ENCODE data around the gene NXT1. TPM values are rescaled to one million over a fixed set of nuclear protein-coding genes. Genes with fewer than 3 reads are reported as not detected.

NXT1 gene
- total and polyA plus RNA-seq, 2 of the 4 experiments (the other 2 are of a cell fraction) = 23.6 to 25.5 TPM

- H3K23ac ChIP-seq (ENCODE audit: low read depth, low read length) = peak overlapping the region; percentile 78
- H3K79me1 ChIP-seq (ENCODE audit: low read depth in 1 of 2, low read length in 2 of 2) = peaks cover 19 to 47% of the 10 kb centered on the region in 2 experiments
- no peak overlapping the region for H3K18ac ChIP-seq (ENCODE audit: low read depth, low read length)
- dilution Hi-C loops (cut with HindIII; ENCODE audit: low sequenced_read_pairs, unreplicated experiment) = no loop called here
- peak overlapping the region; percentile 76 for H3K4me3 ChIP-seq (ENCODE audit: insufficient read depth, low read depth, low read length)
- H3K27ac ChIP-seq (ENCODE audit: insufficient read depth, low read length) = peak overlapping the region; percentile 65
- ChIA-PET POLR2A (ENCODE audit: unreplicated experiment) (interaction anchor here (0.6 kb wide), 1 partner anchor 12 kb away, joined by 3 read pairs; the partner anchor contains the start of gene NXT1), CTCF (no interaction called here)
- in situ Hi-C loops (cut with MboI; ENCODE audit: low sequenced_read_pairs) = no loop called here
- peaks cover 11% of the 10 kb centered on the region for H3K4me1 ChIP-seq (ENCODE audit: control insufficient read depth, insufficient read depth, low read length)
- peak overlapping the region; percentile 29; the same call in 1 of the 2 replicates for H2AK5ac ChIP-seq (ENCODE audit: low read depth, low read length)
- H2BK20ac ChIP-seq (ENCODE audit: low read depth, low read length) = no peak overlapping the region
- H3K9ac ChIP-seq (ENCODE audit: low read depth, low read length) = peak overlapping the region; percentile 79
- no peak overlapping the region for H2BK120ac ChIP-seq (ENCODE audit: low read depth, low read length)
- peak overlapping the region; percentile 77 for H2AK9ac ChIP-seq (replicated peaks; ENCODE audit: low read depth, low read length, poor library complexity)
- H4K8ac ChIP-seq (ENCODE audit: low read depth in 2 of 2, low read length in 2 of 2) = no peak overlapping the region
- H2BK5ac ChIP-seq (ENCODE audit: low read depth, low read length, poor library complexity, severe bottlenecking) = peak overlapping the region; percentile 15
- TF ChIP-seq CEBPB (IDR thresholded peaks at IDR 0.05; ENCODE audit: low read depth, low read length) (0 out of 2 replicates have a peak, but pooled peaks have one; percentile 44), RFX5 (IDR thresholded peaks at IDR 0.05; ENCODE audit: low read depth, low read length) (no peak), POLR2A (IDR thresholded peaks at IDR 0.05; ENCODE audit: low read depth, low read length) (0 out of 2 replicates have a peak, but pooled peaks have one; percentile 6)
- no TSS peak for BruUV-seq (replicated peaks)
- WGBS, 2 experiments (ENCODE audit: extremely low coverage in 2 of 2, insufficient read length in 1 of 2) = 5% methylated on average over 32 of the region's 50 CpGs; no CpG with 5 or more reads in 1 of the 2 experiments
- H2AFZ ChIP-seq (replicated peaks; ENCODE audit: low read length, poor library complexity) = peak overlapping the region; percentile 93
- ATAC-seq (ENCODE audit: low read depth) (peak; percentile 42), DNase-seq (peak; percentile 28)
- peaks cover 11% of the 10 kb centered on the region for H3K9me1 ChIP-seq (ENCODE audit: insufficient read depth, low read length)
- H3K9me3 ChIP-seq (ENCODE audit: control insufficient read depth, insufficient read depth, low read length) = no peaks in the 10 kb centered on the region
- H4K91ac ChIP-seq (ENCODE audit: insufficient read depth, low read depth, low read length) = peak overlapping the region; percentile 17; the same call in 1 of the 2 replicates
- peak overlapping the region; percentile 26; the same call in 1 of the 2 replicates for H3K56ac ChIP-seq (ENCODE audit: extremely low read depth, insufficient read depth, low read length)
- H4K5ac ChIP-seq (ENCODE audit: low read depth, low read length) = no peak overlapping the region
- H3K4me2 ChIP-seq (ENCODE audit: low read depth, low read length) = peak overlapping the region; percentile 75
- H3K4ac ChIP-seq (ENCODE audit: low read depth, low read length) = peak overlapping the region; percentile 68
- H3K14ac ChIP-seq (replicated peaks; ENCODE audit: low read depth, low read length) = peak overlapping the region; percentile 57
- intact Hi-C loops (cut with micrococcal nuclease) = loop anchor here (5.0 kb wide), 1 partner anchor 275 kb away; the partner anchor contains the start of gene CST3
- H4K20me1 ChIP-seq (ENCODE audit: insufficient read depth, low read length) = peaks cover 41% of the 10 kb centered on the region
- peaks cover 15% of the 10 kb centered on the region for H3K36me3 ChIP-seq (ENCODE audit: control insufficient read depth, insufficient read depth, low read length)
- H2BK15ac ChIP-seq (ENCODE audit: low read depth, low read length) = no peak overlapping the region
- H3K27me3 ChIP-seq (ENCODE audit: control insufficient read depth, insufficient read depth, low read length) = no peaks in the 10 kb centered on the region
These were observed 12.0 kb downstream of the NXT1 start for GRCh38 chr20:23362392-23363256.

All from IMR-90 (cell line).